GM21360 (cell line): ENCODE measurements around the gene DNMT3A.

Source experiments
- ATAC-seq: cut with Tn5 transposase; IDR thresholded peaks from one replicate; pipeline ENCODE4 v1.9.1; 2021; ENCODE audit warnings: mild to moderate bottlenecking, moderate library complexity; ENCODE audit not compliant: unreplicated experiment

Gene DNMT3A

GRCh38 chr2:25262288-25262687 is 79.4 kb downstream of the DNMT3A start:
- ATAC-seq, result no peak

DNA sequence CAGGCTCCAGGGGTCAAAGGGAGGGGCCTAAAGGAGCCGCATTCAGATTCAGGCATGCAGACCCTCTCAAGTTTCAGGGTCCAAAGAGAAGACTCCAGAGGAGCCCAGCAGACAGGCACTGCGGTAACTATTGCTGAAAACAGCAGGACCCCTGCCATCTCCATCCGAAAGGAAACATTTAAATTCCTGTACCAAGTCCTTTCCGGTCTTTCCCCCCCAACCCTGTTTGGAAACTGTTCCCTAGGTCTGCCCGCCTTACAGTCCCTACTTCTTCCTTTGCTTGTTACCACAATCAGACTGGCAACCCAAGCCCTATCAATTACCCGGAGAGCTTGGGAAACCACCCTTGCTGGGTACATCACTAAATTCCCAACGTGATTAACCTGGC is 82.0 kb downstream of the DNMT3A start:
- ATAC-seq, result no peak

DNA sequence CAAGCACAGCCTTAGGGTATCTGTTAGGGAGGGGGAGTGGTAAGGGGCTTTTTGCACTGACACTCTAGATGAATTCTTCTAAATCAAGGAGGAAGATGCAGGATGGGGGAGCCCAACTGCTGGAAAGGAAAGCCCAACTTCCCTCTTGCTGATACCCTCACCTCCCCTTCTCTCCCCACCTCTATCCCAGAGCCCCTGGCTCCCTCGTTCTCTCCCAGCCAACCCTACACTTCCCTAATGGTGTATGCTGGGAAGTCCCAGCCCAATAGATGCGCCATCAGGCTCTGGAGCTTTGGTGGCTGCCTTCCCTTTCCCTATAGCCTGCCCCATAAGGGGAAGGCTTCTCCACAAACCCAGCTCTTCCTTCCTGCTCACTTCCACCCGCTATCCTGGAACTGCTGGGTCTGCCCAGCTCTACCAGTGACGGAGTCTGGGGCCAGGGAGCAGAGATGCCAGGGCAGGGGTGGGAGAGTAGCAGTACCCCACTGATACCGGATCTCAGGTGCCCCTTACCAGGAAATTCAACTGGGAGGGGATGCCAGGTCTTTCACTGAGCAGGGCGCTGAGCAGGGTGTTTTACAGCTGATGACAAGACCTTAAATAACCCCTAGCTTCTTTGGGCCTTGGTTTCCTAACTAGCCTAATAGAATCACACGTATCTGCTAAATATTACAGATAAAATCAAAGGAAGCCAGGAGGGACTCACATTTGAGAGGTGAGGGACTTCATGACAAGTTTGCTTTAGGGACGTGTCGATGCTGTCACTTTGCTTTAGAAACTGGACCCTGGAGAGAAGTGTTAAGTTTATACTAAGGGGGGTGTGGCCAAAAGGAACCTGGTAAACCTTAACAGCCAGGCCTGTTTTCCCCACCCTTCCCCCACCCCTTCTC is 82.6 kb downstream of the DNMT3A start:
- no peak for ATAC-seq

- no peak for ATAC-seq
Observed at GRCh38 chr2:25257931-25258846, 83.5 kb downstream of the DNMT3A start.

- ATAC-seq, result no peak
Observed at GRCh38 chr2:25257032-25257552, 84.6 kb downstream of the DNMT3A start.

DNA sequence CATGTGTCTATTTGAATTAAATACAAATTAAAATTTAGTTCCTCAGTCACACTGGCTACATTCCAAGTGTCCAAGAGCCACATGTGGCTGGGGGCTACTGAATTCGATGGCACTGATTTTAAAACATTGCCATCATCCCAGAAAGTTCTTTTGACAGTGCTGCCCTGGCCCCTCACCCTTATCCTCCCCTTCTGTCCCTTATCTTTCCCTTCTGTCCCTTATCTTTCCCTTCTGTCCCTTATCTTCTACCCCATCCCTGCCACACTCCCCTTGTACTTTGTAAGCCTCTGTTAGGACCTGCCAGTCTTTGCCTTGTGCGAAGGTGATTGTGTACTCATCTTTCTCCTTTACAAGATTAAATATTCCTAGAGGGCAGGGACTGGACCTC is 85.2 kb downstream of the DNMT3A start:
- no peak for ATAC-seq

- no peak for ATAC-seq
Observed at GRCh38 chr2:25255745-25256487, 85.8 kb downstream of the DNMT3A start.

- ATAC-seq, result no peak
Observed at GRCh38 chr2:25254961-25255360, 86.8 kb downstream of the DNMT3A start.

- no peak for ATAC-seq
Observed at GRCh38 chr2:25253153-25253626, 88.5 kb downstream of the DNMT3A start.

GRCh38 chr2:25252291-25253152 is 89.2 kb downstream of the DNMT3A start:
- ATAC-seq, result peak; percentile 29

DNA sequence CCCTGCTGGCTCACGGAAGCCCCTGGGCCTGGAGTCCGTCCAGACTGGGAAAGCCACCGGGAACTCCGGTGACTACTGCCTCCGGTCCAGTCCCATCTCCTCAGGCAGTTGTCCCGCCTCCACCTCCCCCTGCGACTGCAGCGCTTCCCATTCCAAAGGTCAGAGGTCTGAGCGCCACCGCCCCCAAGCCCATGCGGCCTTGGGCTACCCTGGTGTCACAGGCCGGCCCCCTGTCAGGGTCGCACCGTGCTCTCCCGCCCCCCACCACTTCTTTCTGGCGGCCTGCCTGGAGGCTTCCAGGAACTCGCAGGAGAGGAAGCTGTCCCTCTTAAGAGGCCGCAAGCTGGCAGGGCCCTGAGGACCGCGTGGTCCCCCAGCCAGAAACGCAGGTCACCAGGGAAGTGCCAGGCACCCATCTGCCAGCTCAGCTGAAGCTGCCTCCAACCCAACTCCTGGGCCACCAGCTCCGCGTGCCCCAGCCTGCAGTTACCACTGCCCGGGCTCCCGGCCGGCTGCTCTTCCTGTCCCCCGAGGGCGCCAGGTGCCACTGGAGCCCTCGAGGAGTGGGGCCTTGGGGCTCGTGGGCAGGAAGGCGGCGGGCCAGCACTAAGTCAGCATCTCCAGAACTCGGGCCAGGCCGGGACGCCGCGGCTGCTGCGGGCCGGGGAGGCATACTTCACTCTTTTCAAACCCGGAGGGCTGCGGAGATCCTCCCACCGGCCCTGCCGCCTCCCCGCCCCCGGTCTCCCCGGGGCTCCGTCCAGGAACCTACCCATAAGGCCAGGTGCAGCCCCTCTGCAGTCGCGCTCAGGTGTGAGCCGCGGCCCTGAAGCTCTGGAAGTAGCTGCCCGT is 90.1 kb downstream of the DNMT3A start:
- peak; percentile 43 for ATAC-seq

- ATAC-seq, result peak; percentile 13
Observed at GRCh38 chr2:25251071-25251421, 90.7 kb downstream of the DNMT3A start.

DNA sequence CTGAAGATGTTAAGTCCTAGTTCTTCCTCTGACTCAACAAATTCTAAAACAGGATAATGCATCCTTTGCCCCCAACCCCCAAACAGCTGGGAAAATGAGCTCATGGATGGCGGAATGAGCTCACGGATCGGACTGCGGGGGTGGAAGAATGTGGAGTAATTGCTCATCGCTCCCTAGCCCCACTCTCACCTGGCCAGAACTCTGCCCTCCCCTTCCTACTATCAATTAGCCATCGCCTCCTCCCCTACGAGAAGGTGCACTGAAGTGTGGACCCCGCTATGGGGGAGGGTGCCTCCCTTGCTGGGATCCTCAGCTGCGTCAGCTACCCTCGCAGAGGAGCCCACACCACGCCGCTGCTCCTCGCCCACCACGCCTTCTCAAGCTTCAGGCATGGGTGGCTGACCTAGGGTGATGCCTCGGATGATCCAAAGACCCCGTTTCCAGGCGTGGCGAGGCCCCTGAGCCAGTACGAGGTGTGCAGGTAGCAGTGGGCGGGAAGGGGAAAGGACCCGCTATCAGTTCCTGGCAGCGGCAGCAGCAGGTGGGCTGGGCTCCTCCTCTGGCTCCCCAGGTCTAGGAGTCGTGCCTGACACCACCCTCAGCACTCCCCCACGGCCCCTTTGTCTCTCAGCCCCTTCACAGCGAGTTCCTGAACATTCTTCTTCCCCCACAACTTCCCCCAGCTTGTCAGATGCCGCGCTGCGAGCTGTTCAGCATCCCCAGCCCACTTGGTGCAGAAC is 91.2 kb downstream of the DNMT3A start:
- ATAC-seq, result no peak

DNA sequence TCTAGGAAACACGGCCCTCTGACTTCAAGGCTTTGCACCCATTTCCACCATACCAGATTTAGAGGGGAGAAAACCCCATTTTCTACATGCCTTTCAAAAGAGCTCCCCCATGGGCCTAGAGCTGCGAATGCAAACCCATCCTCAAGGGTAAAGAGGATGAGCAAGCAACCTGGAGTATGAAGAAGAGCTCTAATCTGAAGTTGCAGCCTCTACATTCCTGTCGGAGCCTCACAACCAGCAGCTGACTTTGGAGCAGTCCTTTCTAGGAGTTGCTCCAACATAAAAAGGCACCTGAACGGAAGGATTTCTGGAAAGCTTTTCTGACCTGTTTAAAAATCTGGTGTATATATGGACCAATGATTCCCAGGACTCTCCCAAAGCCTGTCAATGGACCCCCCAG is 91.9 kb downstream of the DNMT3A start:
- ATAC-seq, result no peak

GRCh38 chr2:25247792-25248512 is 93.8 kb downstream of the DNMT3A start:
- no peak for ATAC-seq

GRCh38 chr2:25246558-25247290 is 95.0 kb downstream of the DNMT3A start:
- no peak for ATAC-seq

- no peak for ATAC-seq
Observed at GRCh38 chr2:25246001-25246400, 95.7 kb downstream of the DNMT3A start.
